ENCODE results near the gene MGAT5B. TPM values are rescaled to one million over a fixed set of nuclear protein-coding genes. Genes with fewer than 3 reads are reported as not detected.

Gene MGAT5B
- polyA plus RNA-seq, 1 donor from 2014 or later: not detected

Other genes starting within 250 kb of the MGAT5B start
- 0.44 TPM for gene ST6GALNAC1, start 224.6 kb upstream of the MGAT5B start, polyA plus RNA-seq
- 2.7 TPM for gene MXRA7, start 157.4 kb upstream of the MGAT5B start, polyA plus RNA-seq
- 41.4 TPM for gene JMJD6, start 141.8 kb upstream of the MGAT5B start, polyA plus RNA-seq
- 121 TPM for gene METTL23, start 141.6 kb upstream of the MGAT5B start, polyA plus RNA-seq
- gene SRSF2, start 131.1 kb upstream of the MGAT5B start, polyA plus RNA-seq: 152 TPM
- gene MFSD11, start 130.3 kb upstream of the MGAT5B start, polyA plus RNA-seq: 17.5 TPM